ENCODE data around the gene SLC24A3. TPM values are rescaled to one million over a fixed set of nuclear protein-coding genes. Genes with fewer than 3 reads are reported as not detected.

Gene SLC24A3
- total and polyA plus RNA-seq, 12 donors = 0.21 to 2.6 (median 0.84) TPM

DNA sequence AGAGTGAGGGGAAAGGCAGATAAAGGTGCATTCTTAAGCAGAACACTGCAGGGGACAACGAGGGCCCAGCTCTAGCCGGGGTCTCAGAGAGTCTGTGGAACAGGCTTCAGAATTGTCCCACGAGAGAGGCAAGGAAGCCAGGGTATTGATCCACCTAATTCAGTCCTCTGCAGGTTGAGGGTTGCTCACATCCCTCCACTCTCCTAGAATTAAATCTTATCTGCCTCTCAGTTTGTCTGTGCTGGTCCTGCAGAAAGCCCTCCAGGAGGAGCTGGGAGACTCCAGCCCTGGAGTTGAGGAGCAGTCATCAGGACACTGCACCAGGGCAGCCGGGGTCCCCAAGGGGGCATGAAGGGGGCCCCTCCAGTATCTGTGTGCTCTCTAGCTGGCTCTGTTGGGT is 39.1 kb downstream of the SLC24A3 start:
- no peak overlapping the region for H3K4me3 ChIP-seq
- H3K9me3 ChIP-seq = no peaks in the 10 kb centered on the region
- 88 to 93% methylated on average over 4 of the region's 4 CpGs for WGBS, 2 donors
- TF ChIP-seq, protein P1, sequence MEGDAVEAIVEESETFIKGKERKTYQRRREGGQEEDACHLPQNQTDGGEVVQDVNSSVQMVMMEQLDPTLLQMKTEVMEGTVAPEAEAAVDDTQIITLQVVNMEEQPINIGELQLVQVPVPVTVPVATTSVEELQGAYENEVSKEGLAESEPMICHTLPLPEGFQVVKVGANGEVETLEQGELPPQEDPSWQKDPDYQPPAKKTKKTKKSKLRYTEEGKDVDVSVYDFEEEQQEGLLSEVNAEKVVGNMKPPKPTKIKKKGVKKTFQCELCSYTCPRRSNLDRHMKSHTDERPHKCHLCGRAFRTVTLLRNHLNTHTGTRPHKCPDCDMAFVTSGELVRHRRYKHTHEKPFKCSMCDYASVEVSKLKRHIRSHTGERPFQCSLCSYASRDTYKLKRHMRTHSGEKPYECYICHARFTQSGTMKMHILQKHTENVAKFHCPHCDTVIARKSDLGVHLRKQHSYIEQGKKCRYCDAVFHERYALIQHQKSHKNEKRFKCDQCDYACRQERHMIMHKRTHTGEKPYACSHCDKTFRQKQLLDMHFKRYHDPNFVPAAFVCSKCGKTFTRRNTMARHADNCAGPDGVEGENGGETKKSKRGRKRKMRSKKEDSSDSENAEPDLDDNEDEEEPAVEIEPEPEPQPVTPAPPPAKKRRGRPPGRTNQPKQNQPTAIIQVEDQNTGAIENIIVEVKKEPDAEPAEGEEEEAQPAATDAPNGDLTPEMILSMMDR (IDR thresholded peaks at IDR 0.05) = no peak
- no peaks in the 10 kb centered on the region for H3K36me3 ChIP-seq
- DNase-seq (no peak), ATAC-seq (no peak)
- no peak overlapping the region for H3K27ac ChIP-seq
- peaks cover 0 to 6% (median 0%) of the 10 kb centered on the region in 7 donors for H3K27me3 ChIP-seq
- H3K4me1 ChIP-seq = peaks cover 0 to 53% (median 0%) of the 10 kb centered on the region in 9 donors
- intact Hi-C loops (cut with DNase I) = loop anchor here in 1 of 10 donors (10.0 kb wide), 1 partner anchor 63 kb away; no protein-coding TSS in a partner anchor

DNA sequence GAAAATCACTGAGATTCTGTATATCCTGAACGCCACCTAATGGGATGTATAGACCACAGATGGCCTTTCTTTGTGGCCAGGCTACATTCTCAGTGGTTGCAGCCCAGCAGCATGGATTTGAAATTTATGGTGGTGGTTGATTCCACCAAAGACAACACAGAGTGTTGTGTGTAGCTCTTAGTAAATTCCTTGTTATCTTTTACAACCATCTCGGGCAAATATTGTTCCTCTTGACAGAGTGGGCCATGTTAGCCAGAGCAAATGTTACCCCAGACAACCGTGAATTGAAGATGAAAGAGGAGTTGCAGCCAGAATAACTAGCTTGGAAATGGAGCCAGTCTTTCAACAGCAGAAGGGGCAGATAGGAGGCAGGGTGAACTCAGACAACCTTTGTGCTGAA is 39.5 kb downstream of the SLC24A3 start:
- ATAC-seq (no peak), DNase-seq (no peak)
- no peaks in the 10 kb centered on the region for H3K9me3 ChIP-seq
- no peak overlapping the region for H3K27ac ChIP-seq
- TF ChIP-seq, protein P1 (IDR thresholded peaks at IDR 0.05) = no peak
- no peak overlapping the region for H3K4me3 ChIP-seq
- intact Hi-C loops (cut with DNase I) = loop anchor here in 1 of 10 donors (10.0 kb wide), 1 partner anchor 63 kb away; no protein-coding TSS in a partner anchor
- H3K27me3 ChIP-seq = peaks cover 0 to 6% (median 0%) of the 10 kb centered on the region in 7 donors
- peaks cover 0 to 53% (median 0%) of the 10 kb centered on the region in 9 donors for H3K4me1 ChIP-seq
- no peaks in the 10 kb centered on the region for H3K36me3 ChIP-seq
- 67 to 78% methylated on average over 3 of the region's 3 CpGs for WGBS, 2 donors

DNA sequence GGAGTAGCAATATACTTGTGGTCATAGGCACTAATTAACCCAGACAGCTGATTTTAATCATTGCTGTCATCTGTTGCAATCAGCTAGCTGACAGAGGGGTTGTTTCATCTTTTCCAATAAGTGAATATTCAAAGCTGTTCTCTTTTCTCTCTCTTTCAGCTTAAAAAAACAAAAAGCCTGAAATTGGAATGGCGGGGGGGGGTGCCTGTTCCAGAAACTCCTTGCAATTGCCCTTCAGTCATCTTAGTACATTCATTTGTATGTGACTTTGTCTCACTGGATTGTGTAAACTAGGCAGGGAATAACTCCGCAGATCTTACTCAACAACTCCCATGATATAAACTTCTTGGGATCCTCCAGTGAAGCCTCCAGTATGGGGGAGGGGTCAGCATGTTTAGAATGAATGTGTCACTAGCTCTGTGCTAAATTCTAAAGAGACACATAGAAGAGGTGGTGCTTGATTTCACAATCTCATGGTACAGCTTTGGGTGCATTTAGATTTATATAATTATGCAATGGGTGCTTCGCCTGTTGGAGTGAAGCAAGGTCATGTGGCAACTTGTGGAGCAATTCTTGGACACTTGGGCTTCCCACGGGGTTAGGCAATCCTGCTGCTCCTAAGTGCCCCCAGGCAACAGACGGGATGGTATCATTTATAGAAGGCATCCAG is 40.1 kb downstream of the SLC24A3 start:
- TF ChIP-seq, protein P1 (IDR thresholded peaks at IDR 0.05) = no peak
- Histone ChIP-seq H3K4me1 (peaks cover 0 to 56% (median 0%) of the 10 kb centered on the region in 9 donors), H3K27me3 (peaks cover 0 to 6% (median 0%) of the 10 kb centered on the region in 7 donors), H3K9me3 (no peaks in the 10 kb centered on the region), H3K4me3 (no peak overlapping the region), H3K36me3 (no peaks in the 10 kb centered on the region), H3K27ac (no peak overlapping the region)
- 65 to 71% methylated on average over 5 of the region's 5 CpGs for WGBS, 2 donors
- DNase-seq = no peak
- intact Hi-C loops (cut with DNase I) = loop anchor here in 1 of 10 donors (10.0 kb wide), 1 partner anchor 62 kb away; no protein-coding TSS in a partner anchor
- peak in 2 of 8 donors; percentile 50 to 70 for ATAC-seq

DNA sequence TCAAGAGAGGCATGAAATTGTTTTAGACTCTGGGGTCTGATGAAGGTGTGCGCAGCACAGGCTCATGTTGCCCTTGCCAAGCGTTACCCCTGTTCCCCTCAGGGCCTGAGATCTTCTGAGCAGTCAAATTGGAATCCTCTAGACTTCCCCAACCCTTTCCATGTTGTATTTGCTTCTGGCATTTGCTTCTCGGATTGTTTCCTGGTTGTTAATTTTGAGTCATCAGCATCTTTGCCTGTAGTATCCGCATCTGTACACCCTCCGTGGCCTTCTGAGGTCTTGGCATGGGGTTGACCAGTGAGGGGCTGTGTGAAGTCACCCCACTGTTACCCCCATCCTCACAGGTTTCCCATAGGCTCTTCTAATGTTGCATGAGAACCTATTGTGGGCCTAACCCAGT is 40.9 kb downstream of the SLC24A3 start:
- Histone ChIP-seq H3K36me3 (no peaks in the 10 kb centered on the region), H3K9me3 (no peaks in the 10 kb centered on the region), H3K27ac (no peak overlapping the region), H3K4me3 (no peak overlapping the region), H3K27me3 (peaks cover 0 to 6% (median 0%) of the 10 kb centered on the region in 7 donors), H3K4me1 (peaks cover 0 to 56% (median 0%) of the 10 kb centered on the region in 9 donors)
- DNase-seq = no peak
- 90 to 91% methylated on average over 5 of the region's 5 CpGs for WGBS, 2 donors
- TF ChIP-seq, protein P1 (IDR thresholded peaks at IDR 0.05) = no peak
- no peak for ATAC-seq
- intact Hi-C loops (cut with DNase I) = loop anchor here in 1 of 10 donors (10.0 kb wide), 1 partner anchor 61 kb away; no protein-coding TSS in a partner anchor
